DMS53 (cell line): Measurements from ENCODE around the gene MCTP2.

ENCODE experiments used
- DNase-seq: peaks from one replicate; lab custom pipeline; 2025; lab: John Stamatoyannopoulos, UW

MCTP2 gene

GRCh38 chr15:94353488-94353820 lies 122.1 kb downstream of the MCTP2 start:
- DNase-seq: no peak

GRCh38 chr15:94354655-94355054 lies 123.3 kb downstream of the MCTP2 start:
- DNase-seq: no peak

GRCh38 chr15:94359716-94360115 lies 128.4 kb downstream of the MCTP2 start:
- no peak for DNase-seq

- DNase-seq: no peak
Measured at GRCh38 chr15:94360251-94360685, 128.9 kb downstream of the MCTP2 start.

- DNase-seq: no peak
Measured at GRCh38 chr15:94362385-94363092, 131.2 kb downstream of the MCTP2 start.

DNA sequence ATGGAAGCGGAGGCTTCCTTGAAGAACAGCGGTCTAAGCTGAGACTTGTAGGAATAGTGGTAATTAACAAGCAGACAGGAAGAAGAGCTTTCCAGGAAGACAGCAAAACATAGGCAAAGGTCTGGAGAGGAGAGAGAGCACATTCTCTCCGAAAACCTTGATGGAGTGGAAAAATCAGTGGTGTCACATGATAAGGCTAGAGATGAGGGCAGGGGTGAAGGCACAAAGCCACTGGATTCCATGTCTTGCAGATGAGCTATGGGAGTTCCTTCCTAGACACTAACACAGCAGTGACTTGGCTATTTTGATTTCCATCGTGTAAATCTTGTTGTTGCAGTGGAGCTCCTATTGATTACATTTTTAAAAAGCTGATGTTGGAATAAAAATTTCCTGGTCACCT lies 132.0 kb downstream of the MCTP2 start:
- no peak for DNase-seq

GRCh38 chr15:94366781-94367180 lies 135.4 kb downstream of the MCTP2 start:
- no peak for DNase-seq

- DNase-seq: no peak
Measured at GRCh38 chr15:94367726-94368535, 136.6 kb downstream of the MCTP2 start.

- DNase-seq: no peak
Measured at GRCh38 chr15:94370206-94370935, 139.0 kb downstream of the MCTP2 start.

DNA sequence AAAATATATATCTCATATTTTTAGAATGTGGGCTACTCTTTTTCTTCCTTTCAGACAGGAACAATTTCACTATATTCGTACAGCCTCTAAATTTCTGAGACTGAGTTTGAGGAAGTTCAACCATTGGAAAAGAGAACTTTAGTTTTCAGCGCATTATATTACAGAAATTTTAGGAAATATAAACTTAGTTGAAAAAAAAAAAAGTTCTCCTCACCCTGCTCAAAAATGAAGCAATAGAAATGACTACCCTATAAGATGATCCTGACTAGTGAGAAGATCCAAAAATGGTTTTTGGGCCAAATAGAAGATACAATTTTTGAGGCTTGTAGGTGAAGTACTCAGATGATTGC lies 139.6 kb downstream of the MCTP2 start:
- DNase-seq: no peak

DNA sequence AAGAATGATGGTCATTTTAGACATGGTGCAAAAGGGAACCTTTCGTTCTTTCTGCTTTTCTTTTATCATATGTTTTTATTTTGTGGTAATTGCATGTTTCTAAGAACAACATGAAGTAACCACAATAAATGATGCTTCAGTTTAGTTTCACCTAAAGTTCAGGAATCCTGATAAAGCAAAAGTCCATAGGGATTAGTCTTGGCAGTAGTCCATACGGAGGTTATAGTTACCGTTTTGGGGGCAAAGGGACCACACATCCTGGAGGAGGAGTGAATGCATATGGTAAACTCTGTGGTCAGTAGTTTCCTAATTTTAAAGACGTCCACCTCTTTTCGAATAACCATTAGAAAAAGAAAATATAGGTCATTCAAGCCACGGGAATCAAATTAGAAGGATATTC lies 141.5 kb downstream of the MCTP2 start:
- DNase-seq: no peak

DNA sequence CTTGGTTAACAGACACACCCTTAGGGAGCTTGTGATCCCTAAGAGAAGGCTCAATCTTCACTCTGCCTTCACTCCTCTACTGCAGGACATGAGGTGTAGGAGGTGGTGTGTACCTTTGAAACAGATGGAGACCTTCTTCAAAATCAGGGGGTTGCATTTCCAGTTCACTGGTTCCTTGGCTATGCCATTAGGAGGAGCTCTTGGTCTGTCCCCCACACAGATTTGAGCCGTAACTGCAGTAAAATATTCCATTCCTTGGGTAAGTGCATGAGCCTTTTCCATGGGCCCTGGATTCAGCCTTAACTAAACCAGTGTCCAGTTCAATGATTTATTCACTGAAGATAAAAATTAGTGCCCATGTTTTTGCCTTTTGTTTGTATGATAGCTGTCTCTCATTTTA lies 144.6 kb downstream of the MCTP2 start:
- DNase-seq: no peak

DNA sequence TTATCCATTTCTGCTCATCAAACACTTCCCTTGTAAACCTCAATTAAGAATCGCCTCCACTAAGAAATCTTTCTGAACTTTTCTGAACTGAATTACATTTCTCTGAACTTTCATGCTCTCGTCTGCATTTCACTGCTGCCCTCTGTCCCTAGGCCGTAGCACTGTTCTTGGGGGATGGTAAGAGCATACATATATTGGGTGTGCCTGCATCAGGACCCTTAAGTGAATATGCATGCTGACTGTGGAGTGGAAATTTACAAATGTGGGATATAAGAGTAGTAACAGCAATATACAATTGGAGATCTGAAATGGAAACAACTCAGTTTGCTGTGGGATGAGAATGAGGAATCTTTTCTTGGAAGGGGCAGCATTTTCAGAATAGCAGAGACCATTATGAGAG lies 148.6 kb downstream of the MCTP2 start:
- DNase-seq: no peak

GRCh38 chr15:94380798-94381197 lies 149.4 kb downstream of the MCTP2 start:
- no peak for DNase-seq

- DNase-seq: no peak
Measured at GRCh38 chr15:94381384-94381783, 150.0 kb downstream of the MCTP2 start.

DNA sequence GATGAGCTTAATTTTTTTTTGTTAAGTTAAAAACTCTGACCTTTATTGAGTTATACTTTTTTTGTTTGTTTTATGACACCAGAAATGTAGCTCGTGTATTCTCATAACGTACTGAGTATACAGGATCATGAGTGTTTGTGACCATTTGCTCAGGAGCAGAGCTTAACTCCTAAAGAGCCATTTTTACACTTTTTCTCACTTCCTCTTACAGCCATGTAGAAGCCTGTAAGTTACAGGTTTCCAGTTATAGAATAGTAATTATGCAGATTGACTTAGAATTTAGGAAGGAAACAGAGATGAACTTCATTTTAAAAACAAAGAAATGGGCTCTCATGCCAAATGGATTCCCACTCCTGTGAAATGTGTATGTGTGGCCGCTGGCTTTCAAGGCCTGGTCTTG lies 151.7 kb downstream of the MCTP2 start:
- DNase-seq: no peak

DNA sequence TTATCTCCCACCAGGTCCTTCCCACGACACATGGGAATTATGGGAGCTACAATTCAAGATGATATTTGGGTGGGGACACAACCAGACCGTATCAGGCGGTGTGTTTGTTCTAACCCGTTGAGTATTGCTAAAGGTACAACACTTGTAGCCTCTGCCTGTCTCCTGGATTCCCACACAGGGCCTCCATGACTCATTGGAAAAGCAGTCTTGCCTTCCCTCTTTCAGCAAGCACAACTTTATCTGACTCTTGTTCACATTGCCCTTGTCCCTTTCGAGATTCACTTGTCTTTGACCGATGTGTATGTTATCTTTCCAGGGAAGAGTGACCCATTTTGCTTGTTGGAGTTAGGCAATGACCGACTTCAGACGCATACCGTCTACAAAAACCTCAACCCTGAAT lies 152.3 kb downstream of the MCTP2 start:
- DNase-seq: no peak

DNA sequence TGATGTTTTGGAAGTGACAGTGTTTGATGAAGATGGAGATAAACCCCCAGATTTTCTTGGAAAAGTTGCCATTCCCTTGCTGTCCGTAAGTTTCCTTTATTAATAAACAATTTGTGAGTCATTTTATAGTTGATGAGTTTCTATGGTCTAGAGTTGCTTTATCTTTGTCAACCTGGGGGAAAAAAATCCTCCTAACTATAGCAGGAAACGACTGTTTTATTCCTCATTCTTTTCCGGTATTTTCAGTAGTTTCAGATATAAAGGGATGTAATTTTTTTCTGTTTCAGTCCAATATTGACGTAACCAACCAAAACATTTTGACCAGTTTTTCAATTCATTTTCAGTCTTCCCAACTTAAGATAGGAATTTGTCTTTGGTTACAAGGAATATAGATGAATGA lies 154.1 kb downstream of the MCTP2 start:
- no peak for DNase-seq

- no peak for DNase-seq
Measured at GRCh38 chr15:94386351-94386750, 155.0 kb downstream of the MCTP2 start.

GRCh38 chr15:94387442-94387841 lies 156.1 kb downstream of the MCTP2 start:
- no peak for DNase-seq

- no peak for DNase-seq
Measured at GRCh38 chr15:94387849-94388441, 156.6 kb downstream of the MCTP2 start.

GRCh38 chr15:94395640-94396039 lies 164.3 kb downstream of the MCTP2 start:
- DNase-seq: no peak

DNA sequence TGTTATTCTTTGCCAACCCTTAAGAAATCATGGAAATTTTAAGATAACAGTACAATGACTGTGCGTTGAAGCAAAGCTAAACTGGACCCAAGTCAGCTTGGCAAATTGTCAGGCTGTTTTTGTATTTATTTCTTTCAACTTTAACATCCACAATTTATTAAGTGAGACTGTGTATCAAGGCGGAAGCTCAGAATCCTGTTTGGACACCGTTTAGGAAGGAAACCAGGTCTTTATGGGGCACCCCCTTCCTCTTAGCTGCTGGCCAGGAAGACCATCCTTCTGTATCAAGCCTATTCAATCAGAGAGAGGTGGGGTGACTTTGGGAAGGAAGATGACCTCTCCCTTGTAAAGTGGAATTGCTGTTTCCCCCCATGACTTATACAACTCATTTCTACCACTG lies 166.0 kb downstream of the MCTP2 start:
- no peak for DNase-seq
